ENCODE results near the gene ABO.
"Not testable (repeated sequence)": the region's sequence is repeated elsewhere in the genome, so short reads cannot be mapped to it uniquely, and the experiment has no call there.

ABO gene

GRCh38 chr9:133246562-133246961, 28.4 kb downstream of the ABO start:
- DNase-seq (ENCODE audit: low read depth, low spot score), result no peak

GRCh38 chr9:133242991-133243390, 32.0 kb downstream of the ABO start:
- DNase-seq (ENCODE audit: low read depth, low spot score), result no peak

GRCh38 chr9:133242241-133242640, 32.8 kb downstream of the ABO start:
- DNase-seq (ENCODE audit: low read depth, low spot score), result no peak

- no peak for DNase-seq (ENCODE audit: low read depth, low spot score)
These were observed 35.4 kb downstream of the ABO start for GRCh38 chr9:133239533-133240090.

GRCh38 chr9:133238851-133239532, 36.0 kb downstream of the ABO start:
- no peak for DNase-seq (ENCODE audit: low read depth, low spot score)

GRCh38 chr9:133238272-133238850, 36.6 kb downstream of the ABO start:
- no peak for DNase-seq (ENCODE audit: low read depth, low spot score)

- peak; percentile 34 for DNase-seq (ENCODE audit: low read depth, low spot score)
These were observed 37.8 kb downstream of the ABO start for GRCh38 chr9:133237035-133237731.

GRCh38 chr9:133236291-133237034, 38.5 kb downstream of the ABO start:
- DNase-seq (ENCODE audit: low read depth, low spot score), result not testable (repeated sequence)

- no peak for DNase-seq (ENCODE audit: low read depth, low spot score)
These were observed 39.3 kb downstream of the ABO start for GRCh38 chr9:133235549-133236222.

- DNase-seq (ENCODE audit: low read depth, low spot score), result no peak
These were observed 40.3 kb downstream of the ABO start for GRCh38 chr9:133234577-133235322.

GRCh38 chr9:133233681-133234432, 41.1 kb downstream of the ABO start:
- no peak for DNase-seq (ENCODE audit: low read depth, low spot score)

GRCh38 chr9:133231934-133232568, 43.0 kb downstream of the ABO start:
- DNase-seq (ENCODE audit: low read depth, low spot score), result not testable (repeated sequence)

GRCh38 chr9:133230514-133230913, 44.5 kb downstream of the ABO start:
- not testable (repeated sequence) for DNase-seq (ENCODE audit: low read depth, low spot score)

GRCh38 chr9:133230093-133230492, 44.9 kb downstream of the ABO start:
- DNase-seq (ENCODE audit: low read depth, low spot score), result no peak

- DNase-seq (ENCODE audit: low read depth, low spot score), result not testable (repeated sequence)
These were observed 46.4 kb downstream of the ABO start for GRCh38 chr9:133228474-133229193.

- not testable (repeated sequence) for DNase-seq (ENCODE audit: low read depth, low spot score)
These were observed 47.0 kb downstream of the ABO start for GRCh38 chr9:133227996-133228395.

GRCh38 chr9:133227242-133227860, 47.6 kb downstream of the ABO start:
- DNase-seq (ENCODE audit: low read depth, low spot score), result no peak

Data from brain pericyte (primary cell).